A172 (cell line): ENCODE results near the gene OGFR. TPM values are rescaled to one million over a fixed set of nuclear protein-coding genes. Genes with fewer than 3 reads are reported as not detected.

ENCODE experiments used
- DNase-seq: peaks from one replicate; pipeline ENCODE4 v3.0.0-alpha.2; 2015; ENCODE audit warnings: low spot score
- total RNA-seq: library from RNA; depleted of rRNA; stranded (reverse); fragments of >200 nt; shearing (Covaris generic); gene quantifications from 2 replicates; pipeline ENCODE4 v1.2.3, GENCODE V29; 2014; rRNA removed

OGFR gene, protein sequence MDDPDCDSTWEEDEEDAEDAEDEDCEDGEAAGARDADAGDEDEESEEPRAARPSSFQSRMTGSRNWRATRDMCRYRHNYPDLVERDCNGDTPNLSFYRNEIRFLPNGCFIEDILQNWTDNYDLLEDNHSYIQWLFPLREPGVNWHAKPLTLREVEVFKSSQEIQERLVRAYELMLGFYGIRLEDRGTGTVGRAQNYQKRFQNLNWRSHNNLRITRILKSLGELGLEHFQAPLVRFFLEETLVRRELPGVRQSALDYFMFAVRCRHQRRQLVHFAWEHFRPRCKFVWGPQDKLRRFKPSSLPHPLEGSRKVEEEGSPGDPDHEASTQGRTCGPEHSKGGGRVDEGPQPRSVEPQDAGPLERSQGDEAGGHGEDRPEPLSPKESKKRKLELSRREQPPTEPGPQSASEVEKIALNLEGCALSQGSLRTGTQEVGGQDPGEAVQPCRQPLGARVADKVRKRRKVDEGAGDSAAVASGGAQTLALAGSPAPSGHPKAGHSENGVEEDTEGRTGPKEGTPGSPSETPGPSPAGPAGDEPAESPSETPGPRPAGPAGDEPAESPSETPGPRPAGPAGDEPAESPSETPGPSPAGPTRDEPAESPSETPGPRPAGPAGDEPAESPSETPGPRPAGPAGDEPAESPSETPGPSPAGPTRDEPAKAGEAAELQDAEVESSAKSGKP
- 66.0 and 90.7 TPM in 2 replicates for total RNA-seq

DNA sequence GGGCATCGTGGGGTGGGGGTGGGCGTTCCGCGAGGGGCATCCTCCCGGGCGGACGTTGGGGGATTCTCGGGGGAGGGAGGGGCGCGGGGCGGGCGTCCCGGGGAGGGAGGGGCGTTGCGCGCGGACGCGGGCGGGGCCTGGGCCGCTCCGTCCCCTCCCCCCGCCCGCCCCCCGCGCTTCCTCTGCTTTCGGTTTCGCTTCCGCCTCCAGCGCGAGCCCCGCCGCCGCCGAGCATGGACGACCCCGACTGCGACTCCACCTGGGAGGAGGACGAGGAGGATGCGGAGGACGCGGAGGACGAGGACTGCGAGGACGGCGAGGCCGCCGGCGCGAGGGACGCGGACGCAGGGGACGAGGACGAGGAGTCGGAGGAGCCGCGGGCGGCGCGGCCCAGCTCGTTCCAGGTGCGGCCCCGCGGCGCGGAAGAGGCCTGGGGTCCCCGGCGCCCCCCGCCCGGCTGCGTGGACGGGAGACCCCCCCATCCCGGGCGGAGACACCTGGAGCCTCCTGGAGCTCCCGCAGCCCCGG, at the start of gene OGFR:
Gene OGFR, plus strand, starts transcription at position 209 of the 528 bp plus-strand sequence. Its CDS starts 25 bp downstream, at position 234.
- no peak for DNase-seq

DNA sequence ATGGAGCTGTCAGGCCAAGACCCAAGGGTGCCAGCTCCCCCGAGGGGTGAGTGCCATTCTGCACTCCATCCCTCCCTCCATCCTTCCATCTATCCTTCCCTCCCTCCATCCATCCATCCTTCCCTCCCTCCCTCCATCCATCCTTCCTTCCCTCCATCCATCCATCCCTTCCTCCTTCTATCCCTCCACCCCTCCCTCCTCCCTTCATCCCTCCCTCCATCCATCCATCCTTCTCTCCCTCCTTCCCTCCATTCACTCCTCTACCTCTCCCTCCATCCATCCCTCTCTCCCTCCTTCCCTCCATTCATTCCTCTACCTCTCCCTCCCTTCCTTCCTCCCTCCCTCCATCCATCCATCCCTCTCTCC, 49.7 kb upstream of the OGFR start:
- no peak for DNase-seq

DNA sequence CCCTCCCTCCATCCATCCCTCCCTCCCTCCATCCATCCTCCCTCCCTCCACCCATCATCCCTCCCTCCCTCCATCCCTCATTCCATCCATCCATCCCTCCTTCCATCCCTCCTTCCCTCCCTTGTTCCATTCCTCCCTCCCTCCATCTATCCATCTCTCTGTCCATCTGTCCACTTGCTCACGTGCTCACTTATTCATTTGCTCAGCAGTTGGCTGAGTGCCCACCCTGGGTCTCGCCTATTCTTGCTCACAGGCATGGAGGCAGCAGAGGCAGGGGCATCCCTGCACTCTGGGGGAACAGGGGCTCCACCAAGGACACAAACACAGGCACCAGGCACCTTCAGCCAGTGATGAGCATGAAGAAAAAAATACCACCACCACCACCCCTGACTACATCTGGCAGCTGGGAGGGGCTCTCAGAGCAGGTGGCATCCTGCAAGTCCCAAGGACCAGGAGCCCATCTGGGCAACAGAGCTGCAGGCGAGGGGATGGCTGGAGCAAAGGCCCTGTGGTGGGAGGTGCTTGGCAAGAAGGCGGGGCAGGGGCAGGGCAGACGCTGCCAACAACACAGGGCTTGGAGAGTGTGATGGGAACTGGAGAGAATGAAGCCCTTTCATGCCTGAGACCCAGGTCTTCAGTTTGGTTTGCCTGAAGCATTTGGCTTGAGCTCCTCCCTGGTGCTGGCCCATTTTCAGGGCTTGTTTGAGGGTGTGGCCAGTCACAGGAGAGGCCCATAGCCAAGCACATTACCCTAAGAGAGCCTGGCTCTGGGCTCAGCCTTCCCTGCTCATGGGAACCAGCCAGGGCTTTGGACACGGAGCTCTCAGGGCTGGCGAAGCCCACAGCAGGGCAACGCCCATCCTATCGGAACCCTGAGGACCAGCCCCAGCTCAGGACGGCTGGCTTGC, 48.6 kb upstream of the OGFR start:
- no peak for DNase-seq

DNA sequence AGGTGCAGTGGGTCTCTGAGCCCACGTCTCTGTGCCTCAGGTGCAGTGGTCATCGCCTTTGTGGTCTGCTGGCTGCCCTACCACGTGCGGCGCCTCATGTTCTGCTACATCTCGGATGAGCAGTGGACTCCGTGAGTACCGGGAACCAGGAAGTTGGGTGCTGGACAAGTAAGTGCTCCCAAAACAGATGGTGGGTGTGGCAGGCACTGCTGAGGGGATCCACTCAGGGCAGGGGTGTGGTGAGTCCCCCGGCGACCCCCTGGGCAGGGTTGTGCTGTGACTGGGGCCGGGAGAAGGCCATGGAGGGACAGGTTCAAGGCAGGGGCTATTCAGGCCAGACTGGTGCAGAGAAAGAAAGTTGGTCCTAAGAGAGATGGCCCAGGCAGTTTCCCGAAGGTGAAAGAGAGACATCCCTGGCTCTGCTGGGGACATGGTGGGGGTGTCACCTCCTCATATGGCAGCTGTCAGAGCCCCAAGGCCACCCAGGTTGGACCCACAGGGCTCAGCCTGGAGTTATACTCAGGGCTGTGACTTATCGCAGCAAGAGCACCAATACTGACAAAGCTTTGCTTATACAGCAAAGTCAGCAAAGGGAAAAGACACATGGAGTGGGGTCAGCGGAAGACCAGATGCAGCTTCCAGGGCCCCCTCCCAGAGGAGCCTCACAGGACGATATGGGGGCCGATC, 46.3 kb upstream of the OGFR start:
- DNase-seq, result no peak

DNA sequence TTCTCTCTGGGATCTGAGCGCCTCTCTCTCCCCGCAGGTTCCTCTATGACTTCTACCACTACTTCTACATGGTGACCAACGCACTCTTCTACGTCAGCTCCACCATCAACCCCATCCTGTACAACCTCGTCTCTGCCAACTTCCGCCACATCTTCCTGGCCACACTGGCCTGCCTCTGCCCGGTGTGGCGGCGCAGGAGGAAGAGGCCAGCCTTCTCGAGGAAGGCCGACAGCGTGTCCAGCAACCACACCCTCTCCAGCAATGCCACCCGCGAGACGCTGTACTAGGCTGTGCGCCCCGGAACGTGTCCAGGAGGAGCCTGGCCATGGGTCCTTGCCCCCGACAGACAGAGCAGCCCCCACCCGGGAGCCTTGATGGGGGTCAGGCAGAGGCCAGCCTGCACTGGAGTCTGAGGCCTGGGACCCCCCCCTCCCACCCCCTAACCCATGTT, 44.6 kb upstream of the OGFR start:
- DNase-seq, result no peak

DNA sequence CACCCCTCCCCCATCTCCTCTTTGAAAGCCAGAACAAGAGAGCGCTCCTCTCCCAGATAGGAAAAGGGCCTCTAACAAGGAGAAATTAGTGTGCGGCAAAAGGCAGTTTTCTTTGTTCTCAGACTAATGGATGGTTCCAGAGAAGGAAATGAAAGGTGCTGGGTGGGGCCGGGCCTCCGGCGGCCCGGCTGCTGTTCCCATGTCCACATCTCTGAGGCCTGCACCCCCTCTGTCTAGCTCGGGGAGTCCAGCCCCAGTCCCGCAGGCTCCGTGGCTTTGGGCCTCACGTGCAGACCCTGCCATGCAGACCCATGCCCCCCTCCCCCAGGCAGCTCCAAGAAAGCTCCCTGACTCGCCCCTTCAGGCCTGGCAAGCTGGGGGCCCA, 44.2 kb upstream of the OGFR start:
- DNase-seq, result no peak

DNA sequence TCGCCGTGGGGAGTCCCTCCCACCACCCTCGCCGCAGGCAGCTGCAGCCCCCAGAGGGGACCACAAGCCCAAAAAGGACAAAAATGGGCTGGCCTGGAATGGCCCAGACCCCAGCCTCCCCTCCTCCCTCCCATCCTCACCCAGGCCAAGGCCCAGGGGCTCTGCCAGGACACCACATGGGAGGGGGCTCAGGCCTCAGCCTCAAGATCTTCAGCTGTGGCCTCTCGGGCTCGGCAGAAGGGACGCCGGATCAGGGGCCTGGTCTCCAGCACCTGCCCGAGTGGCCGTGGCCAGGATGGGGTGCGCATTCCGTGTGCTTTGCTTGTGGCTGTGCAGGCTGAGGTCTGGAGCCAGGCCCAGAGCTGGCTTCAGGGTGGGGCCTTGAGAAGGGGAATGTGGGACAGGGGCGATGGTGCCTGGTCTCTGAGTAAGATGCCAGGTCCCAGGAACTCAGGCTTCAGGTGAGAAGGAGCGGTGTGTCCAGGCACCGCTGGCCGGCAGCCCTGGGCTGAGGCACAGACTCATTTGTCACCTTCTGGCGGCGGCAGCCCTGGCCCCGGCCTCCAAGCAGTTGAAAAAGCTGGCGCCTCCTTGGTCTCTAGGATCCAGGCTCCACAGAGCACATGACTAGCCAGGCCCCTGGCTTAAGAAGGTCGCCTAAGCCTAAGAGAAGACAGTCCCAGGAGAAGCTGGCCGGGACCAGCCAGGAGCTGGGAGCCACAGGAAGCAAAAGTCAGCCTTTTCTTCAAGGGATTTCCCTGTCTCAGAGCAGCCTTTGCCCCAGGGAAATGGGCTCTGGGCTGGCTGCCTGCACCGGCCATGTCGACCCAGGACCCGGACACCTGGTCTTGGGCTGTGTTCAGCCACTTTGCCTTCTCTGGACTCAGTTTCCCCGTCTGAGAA, 43.5 kb upstream of the OGFR start:
- DNase-seq, result no peak

DNA sequence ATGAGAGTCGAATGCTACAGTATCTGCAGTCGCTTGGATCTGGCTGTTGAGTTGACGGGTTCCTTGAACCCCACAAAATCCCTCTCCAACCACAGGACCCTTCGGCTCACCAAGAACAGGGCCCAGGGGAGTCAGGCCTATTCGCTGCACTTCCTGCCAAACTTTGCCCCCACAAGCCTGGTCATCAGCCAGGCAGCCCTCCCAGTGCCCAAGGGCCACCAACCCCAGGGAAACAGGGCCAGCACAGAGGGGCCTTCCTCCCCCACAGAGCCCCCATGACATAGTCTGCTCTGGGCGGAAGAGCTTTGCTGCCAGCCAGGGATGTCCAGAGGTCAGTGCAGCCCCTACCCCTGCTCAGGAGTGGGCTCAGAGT, 42.9 kb upstream of the OGFR start:
- no peak for DNase-seq

DNA sequence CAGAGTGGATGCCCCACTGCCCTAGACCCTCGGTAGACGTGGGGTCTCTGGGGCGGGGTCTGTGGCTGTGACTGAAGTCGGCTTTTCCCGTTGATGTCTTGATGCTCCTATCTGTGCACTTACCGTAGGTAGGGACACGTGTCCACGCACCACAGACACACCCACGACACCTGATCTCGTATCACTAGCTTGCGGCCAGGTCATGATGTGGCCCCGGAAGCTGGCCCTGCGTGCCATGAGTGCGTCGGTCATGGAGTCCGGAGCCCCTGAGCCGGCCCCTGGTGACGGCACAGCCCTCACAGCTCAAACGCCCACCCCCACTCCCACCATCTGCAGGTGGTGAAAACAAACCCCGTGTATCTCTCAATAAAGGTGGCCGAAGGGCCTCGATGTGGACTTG, 42.3 kb upstream of the OGFR start:
- DNase-seq, result no peak

DNA sequence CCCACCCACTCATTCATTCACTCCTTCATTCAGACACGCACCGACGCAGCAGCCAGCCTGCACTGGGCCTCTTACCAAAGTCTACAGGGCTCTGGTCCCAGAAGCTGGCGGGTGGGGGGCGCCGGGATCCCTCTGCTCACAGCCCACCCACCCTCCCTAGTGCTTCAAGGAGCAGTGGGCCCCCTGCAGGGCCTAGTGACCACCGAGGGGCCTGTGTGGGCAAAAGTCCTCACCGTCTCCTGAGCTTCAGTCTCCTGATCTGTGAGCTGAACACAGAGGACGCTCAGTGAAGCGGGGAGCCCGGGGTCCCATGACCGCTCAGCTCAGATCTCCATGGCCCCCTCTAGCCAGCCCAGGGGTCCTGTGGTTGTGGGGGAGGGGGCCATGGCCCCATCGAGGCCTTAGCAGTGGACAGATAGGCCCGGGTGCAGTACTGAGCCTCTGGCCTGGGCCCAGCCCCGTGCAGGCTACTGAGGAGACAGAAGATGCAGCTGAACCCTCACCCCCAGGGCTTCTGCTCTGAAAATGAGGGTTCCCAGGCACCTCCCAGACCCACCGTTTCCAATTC, 41.8 kb upstream of the OGFR start:
- DNase-seq, result no peak

DNA sequence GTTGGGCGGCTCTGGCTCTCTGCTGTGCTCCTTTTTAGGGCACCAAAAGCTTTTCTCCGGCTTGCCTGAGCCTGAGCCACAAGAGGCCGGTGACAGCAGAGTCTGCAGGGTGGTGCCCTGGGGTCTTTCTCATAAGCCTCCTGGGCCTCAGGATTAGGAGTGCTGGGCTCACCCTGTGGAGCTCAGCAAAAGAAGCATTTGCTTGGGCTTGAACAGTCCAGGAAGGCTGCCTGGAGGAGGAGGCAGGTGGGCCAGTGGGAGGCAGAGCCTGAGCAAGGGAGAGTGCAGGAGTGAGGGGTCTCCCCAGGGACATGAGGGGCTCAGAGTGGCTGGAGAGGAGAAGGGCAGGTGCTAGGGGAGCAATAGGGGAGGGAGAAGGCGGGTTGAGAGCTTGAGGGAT, 41.2 kb upstream of the OGFR start:
- DNase-seq, result no peak

DNA sequence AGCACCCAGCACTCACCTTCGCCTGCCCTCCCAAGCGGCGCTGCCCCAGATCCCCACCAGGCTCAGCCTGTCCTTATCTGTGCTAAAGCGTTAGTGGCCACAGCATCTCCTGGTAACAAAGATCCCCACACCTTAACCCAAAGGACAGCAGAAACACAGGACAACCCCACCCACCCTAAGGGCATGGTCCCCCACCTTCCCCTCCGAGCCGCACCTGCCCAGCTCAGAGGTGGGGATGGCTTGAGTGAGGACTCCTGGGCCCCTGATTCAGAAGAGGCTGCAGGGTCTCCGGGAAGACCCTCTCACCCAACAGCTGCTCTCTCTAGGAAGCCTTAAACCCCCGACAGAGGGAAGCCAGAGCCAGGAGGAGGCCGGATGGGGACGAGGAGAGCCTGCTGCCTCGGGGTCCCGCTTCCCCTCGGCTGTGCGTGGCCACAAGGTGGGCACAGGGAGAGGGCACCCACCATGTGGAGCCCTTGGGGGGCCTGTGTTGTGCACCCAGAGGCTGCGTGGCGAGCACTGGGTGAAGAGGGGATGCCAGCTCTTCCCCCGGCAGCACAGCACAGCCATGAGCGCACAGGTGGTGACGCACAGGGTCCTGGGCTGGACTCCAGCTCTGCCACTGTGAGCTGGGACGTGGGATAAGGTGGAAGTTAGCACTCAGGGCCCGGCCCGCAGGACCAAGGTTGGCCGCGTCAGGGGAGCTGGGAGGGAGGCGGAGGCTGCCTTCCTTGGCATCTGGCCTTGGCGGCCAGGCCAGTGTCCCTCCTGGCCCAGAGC, 40.3 kb upstream of the OGFR start:
- DNase-seq, result no peak

DNA sequence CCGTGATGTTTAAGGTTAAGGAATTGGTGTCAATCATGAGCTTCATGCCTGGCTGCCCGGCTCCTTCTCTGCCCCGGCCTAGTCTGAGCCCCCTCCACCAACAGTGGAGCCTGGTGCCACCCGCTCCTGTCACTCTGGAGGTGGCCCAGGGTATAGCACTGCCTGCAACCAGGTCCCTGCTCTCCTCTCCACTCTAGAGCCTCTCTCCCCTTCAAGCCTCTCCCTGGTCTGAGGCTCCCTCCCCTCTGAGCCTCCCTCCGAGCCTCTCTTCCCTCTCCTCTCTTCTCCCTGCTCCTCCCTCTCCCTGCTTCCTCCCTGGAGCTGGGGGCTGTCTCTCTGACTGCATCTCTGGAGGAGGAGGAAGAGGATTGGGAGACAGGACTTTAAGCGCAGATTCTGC, 39.6 kb upstream of the OGFR start:
- DNase-seq, result no peak

DNA sequence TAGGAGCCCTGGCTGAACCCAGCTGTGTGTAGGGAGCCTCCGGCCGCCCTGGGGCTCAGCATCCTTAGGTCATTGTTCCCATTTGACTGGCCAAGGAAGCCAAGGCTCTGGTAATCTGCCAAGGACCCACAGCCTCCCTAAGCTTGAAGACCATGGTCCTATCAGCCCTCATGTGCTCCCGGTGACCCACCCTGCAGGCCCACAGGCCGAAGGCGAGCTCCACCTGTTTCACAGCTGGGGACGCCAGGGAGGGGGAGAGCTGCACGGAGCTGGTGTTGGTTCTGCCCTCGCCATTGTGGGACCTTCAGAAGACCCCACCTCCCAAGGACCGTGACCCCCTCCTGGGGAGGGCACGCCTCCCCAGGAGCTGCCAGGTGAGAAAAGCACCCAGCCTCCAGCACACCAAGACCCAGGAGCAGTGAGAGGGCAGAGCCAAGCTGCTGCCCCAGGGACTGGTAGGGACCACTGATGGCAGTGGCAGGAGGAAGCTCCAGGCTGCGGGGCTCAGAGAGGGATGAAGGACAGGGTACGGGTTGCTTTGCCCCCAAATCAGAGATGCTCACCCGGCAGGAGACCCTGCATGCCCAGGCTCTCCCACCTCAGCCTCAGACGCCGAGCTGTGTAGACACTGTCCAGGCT, 39.1 kb upstream of the OGFR start:
- no peak for DNase-seq

DNA sequence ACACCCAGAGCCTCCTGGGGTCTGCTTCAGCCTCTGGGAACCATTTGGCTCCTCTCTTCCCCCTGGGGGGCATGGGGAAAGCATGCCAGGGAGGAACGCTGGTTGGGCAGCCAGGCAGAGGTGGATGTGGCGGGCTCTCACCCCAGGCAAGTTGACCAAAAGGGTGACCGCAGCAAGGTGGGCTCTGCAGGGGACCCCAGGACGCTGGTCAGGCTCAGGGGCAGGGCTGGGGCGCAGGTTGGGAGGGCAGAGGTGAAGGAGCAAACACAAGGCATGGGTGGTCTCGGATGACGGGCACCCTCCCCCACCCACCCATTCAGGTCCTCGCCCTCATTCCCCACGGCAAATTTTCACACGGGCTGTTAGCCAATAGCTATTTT, 38.6 kb upstream of the OGFR start:
- no peak for DNase-seq

DNA sequence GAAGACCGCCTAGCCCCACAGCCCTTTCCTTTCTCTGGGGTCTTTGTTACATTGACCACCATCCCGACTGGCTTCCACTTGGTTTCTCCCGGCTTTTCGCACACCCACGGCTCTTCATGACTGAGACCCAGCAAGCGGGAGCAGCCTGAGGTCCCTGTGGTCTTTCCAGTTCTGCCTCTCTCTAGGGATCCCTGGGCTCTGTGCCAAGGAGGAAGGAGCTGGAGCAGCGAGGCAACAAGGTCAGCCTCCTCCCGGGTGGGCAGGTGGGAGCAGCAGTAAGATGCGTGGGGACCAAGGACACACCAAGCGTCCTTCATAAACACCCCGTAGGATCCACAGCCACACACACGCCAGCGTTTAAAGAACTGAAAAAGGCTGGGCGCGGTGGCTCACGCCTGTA, 37.9 kb upstream of the OGFR start:
- DNase-seq, result no peak

DNA sequence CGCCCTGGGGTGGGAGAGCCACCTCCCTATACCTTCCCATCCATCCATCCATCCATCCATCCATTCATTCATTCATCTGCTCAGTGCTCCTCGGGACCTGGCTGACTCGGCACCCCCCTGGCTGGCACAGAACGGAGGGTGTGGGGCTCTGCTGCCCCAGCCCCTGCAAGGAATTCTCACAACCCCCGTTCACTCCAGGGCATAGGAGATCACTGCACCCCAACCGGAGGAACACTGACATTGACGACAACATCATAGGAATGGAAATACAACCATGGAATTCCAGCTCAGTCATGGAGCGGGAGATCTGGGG, 36.4 kb upstream of the OGFR start:
- no peak for DNase-seq

DNA sequence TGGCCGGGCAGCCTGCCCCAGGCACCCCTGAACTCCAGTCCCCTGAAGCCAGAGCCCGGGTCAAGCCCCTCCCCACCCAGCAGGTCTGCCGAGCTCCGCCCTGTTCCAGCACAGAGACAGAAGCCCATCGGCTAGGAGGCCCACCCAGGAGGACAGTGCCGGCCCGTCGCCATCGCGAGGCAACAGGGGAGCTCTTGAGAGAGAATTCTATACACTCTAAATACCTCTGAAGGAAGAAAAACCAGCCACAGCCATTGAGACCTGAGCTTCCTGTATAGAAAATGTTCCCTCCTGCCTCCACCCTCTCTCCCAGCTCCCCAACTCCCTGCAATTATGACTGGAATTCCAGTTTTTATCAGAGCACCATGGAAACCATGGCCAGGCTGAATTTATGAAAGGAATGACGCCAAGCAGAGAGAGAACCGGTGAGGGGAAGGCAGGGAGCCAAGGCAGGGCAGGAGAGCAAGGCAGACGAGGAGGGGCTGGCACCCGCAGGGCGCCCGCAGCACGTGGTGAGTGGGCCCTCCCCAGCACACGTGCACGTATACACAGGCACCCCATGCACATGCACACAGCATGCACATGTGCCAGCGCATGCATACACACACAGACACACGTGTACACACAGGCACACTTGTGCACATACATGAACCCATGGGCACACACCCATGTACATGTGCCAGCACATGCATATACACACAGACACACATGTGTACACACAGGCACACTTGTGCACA, 35.9 kb upstream of the OGFR start:
- DNase-seq, result peak; percentile 85
